HEK293 (cell line): ENCODE measurements around the gene TRIM50.

ENCODE experiments used
- MYNN ChIP-seq: fragments of 450-650 bp; formaldehyde crosslinking; IDR thresholded peaks from 2 replicates; pipeline ENCODE4 v1.5.1; 2016; ENCODE audit warnings: missing biosample characterization, missing genetic modification characterization, borderline replicate concordance
- YY1 ChIP-seq: fragments of 450-650 bp; formaldehyde crosslinking; IDR thresholded peaks from 2 replicates; pipeline ENCODE4 v1.5.1; 2018; ENCODE audit warnings: missing biosample characterization, missing genetic modification characterization
- ZNF211 ChIP-seq: fragments of 450-650 bp; formaldehyde crosslinking; IDR thresholded peaks from 2 replicates; pipeline ENCODE4 v1.5.1; 2016; ENCODE audit warnings: low read depth, missing biosample characterization, missing genetic modification characterization
- ZNF366 ChIP-seq: fragments of 450-650 bp; formaldehyde crosslinking; conservative IDR thresholded peaks from 2 replicates; pipeline ENCODE4 v1.5.1; 2016; ENCODE audit warnings: missing biosample characterization, missing genetic modification characterization
- TF ChIP-seq, protein P1 (sequence below): fragments of 450-650 bp; formaldehyde crosslinking; IDR thresholded peaks from 2 replicates; pipeline ENCODE4 v1.5.1; 2016; ENCODE audit warnings: missing biosample characterization, missing genetic modification characterization
- TF ChIP-seq, protein P2 (sequence below): fragments of 450-650 bp; formaldehyde crosslinking; IDR thresholded peaks from 2 replicates; pipeline ENCODE4 v1.5.1; 2016; ENCODE audit warnings: missing biosample characterization, missing genetic modification characterization
- TF ChIP-seq, protein P3 (sequence below): fragments of 450-650 bp; formaldehyde crosslinking; IDR thresholded peaks from 2 replicates; pipeline ENCODE4 v1.5.0; 2017; ENCODE audit warnings: missing biosample characterization, missing genetic modification characterization, borderline replicate concordance
- TF ChIP-seq, protein P4 (sequence below): fragments of 450-650 bp; formaldehyde crosslinking; IDR thresholded peaks from 2 replicates; pipeline ENCODE4 v1.5.1; 2017; ENCODE audit warnings: missing biosample characterization, mild to moderate bottlenecking, missing genetic modification characterization, moderate library complexity
- TF ChIP-seq, protein P5 (sequence below): fragments of 450-650 bp; formaldehyde crosslinking; IDR thresholded peaks from 2 replicates; pipeline ENCODE4 v1.5.1; 2016; ENCODE audit warnings: missing biosample characterization, missing genetic modification characterization, low read depth

DNA sequence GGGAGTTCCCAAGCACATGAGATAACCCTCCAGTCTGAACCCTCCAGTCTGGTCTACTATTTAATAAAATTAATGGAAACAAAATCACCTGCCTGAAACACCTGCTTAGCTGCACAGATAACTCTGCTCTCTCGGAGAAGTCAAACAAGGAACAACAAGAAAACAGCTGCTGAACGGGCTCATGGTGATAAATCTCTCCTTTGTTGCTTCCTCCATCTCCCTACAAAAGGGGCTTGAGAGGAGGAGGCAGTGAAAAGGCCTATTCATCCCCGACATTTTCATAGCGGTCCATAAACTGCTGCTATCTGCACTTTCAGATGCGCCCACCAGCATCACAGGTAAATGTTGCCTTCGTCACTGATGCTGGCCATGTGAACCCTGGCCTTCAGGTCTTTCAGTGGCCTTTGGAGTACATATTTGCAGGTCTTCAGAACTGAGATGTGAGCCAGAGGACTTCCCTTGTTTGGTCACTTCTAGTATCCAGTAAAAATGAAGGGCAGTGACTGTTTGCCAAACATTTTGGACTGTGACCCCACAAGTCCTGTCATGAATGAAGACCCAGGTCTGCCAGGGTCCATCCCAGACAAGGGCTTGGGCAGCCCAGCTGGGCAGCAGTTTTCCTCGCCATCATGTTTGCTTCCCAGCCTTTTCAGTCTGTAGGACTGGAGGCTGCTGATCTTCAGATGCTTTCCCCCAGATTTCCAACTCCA lies 15.9 kb upstream of the TRIM50 start:
- TF ChIP-seq, protein P1, sequence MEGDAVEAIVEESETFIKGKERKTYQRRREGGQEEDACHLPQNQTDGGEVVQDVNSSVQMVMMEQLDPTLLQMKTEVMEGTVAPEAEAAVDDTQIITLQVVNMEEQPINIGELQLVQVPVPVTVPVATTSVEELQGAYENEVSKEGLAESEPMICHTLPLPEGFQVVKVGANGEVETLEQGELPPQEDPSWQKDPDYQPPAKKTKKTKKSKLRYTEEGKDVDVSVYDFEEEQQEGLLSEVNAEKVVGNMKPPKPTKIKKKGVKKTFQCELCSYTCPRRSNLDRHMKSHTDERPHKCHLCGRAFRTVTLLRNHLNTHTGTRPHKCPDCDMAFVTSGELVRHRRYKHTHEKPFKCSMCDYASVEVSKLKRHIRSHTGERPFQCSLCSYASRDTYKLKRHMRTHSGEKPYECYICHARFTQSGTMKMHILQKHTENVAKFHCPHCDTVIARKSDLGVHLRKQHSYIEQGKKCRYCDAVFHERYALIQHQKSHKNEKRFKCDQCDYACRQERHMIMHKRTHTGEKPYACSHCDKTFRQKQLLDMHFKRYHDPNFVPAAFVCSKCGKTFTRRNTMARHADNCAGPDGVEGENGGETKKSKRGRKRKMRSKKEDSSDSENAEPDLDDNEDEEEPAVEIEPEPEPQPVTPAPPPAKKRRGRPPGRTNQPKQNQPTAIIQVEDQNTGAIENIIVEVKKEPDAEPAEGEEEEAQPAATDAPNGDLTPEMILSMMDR = no peak
- TF ChIP-seq, protein P2, sequence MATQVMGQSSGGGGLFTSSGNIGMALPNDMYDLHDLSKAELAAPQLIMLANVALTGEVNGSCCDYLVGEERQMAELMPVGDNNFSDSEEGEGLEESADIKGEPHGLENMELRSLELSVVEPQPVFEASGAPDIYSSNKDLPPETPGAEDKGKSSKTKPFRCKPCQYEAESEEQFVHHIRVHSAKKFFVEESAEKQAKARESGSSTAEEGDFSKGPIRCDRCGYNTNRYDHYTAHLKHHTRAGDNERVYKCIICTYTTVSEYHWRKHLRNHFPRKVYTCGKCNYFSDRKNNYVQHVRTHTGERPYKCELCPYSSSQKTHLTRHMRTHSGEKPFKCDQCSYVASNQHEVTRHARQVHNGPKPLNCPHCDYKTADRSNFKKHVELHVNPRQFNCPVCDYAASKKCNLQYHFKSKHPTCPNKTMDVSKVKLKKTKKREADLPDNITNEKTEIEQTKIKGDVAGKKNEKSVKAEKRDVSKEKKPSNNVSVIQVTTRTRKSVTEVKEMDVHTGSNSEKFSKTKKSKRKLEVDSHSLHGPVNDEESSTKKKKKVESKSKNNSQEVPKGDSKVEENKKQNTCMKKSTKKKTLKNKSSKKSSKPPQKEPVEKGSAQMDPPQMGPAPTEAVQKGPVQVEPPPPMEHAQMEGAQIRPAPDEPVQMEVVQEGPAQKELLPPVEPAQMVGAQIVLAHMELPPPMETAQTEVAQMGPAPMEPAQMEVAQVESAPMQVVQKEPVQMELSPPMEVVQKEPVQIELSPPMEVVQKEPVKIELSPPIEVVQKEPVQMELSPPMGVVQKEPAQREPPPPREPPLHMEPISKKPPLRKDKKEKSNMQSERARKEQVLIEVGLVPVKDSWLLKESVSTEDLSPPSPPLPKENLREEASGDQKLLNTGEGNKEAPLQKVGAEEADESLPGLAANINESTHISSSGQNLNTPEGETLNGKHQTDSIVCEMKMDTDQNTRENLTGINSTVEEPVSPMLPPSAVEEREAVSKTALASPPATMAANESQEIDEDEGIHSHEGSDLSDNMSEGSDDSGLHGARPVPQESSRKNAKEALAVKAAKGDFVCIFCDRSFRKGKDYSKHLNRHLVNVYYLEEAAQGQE (tag by site-specific recombination) = no peak
- TF ChIP-seq, protein P3, sequence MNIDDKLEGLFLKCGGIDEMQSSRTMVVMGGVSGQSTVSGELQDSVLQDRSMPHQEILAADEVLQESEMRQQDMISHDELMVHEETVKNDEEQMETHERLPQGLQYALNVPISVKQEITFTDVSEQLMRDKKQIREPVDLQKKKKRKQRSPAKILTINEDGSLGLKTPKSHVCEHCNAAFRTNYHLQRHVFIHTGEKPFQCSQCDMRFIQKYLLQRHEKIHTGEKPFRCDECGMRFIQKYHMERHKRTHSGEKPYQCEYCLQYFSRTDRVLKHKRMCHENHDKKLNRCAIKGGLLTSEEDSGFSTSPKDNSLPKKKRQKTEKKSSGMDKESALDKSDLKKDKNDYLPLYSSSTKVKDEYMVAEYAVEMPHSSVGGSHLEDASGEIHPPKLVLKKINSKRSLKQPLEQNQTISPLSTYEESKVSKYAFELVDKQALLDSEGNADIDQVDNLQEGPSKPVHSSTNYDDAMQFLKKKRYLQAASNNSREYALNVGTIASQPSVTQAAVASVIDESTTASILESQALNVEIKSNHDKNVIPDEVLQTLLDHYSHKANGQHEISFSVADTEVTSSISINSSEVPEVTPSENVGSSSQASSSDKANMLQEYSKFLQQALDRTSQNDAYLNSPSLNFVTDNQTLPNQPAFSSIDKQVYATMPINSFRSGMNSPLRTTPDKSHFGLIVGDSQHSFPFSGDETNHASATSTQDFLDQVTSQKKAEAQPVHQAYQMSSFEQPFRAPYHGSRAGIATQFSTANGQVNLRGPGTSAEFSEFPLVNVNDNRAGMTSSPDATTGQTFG (tag by site-specific recombination) = no peak
- no peak for TF ChIP-seq YY1 (tag by site-specific recombination)
- TF ChIP-seq, protein P4, sequence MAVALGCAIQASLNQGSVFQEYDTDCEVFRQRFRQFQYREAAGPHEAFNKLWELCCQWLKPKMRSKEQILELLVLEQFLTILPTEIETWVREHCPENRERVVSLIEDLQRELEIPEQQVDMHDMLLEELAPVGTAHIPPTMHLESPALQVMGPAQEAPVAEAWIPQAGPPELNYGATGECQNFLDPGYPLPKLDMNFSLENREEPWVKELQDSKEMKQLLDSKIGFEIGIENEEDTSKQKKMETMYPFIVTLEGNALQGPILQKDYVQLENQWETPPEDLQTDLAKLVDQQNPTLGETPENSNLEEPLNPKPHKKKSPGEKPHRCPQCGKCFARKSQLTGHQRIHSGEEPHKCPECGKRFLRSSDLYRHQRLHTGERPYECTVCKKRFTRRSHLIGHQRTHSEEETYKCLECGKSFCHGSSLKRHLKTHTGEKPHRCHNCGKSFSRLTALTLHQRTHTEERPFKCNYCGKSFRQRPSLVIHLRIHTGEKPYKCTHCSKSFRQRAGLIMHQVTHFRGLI (tag by site-specific recombination) = no peak
- TF ChIP-seq, protein P5, sequence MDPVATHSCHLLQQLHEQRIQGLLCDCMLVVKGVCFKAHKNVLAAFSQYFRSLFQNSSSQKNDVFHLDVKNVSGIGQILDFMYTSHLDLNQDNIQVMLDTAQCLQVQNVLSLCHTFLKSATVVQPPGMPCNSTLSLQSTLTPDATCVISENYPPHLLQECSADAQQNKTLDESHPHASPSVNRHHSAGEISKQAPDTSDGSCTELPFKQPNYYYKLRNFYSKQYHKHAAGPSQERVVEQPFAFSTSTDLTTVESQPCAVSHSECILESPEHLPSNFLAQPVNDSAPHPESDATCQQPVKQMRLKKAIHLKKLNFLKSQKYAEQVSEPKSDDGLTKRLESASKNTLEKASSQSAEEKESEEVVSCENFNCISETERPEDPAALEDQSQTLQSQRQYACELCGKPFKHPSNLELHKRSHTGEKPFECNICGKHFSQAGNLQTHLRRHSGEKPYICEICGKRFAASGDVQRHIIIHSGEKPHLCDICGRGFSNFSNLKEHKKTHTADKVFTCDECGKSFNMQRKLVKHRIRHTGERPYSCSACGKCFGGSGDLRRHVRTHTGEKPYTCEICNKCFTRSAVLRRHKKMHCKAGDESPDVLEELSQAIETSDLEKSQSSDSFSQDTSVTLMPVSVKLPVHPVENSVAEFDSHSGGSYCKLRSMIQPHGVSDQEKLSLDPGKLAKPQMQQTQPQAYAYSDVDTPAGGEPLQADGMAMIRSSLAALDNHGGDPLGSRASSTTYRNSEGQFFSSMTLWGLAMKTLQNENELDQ = no peak
- TF ChIP-seq MYNN (tag by site-specific recombination) = no peak
- no peak for TF ChIP-seq ZNF211
- TF ChIP-seq ZNF366 (tag by site-specific recombination) = no peak
